Retinal pigment epithelial cell (primary cell): Measurements from ENCODE around the gene SLC35F4.

Experiments
- DNase-seq: peaks from one replicate; pipeline ENCODE4 v3.0.0-alpha.2; 2010; ENCODE audit warnings: low read depth
- H3K4me3 ChIP-seq: 2 replicates; pipeline ENCODE4 v1.5.1; 2011; ENCODE audit warnings: mild to moderate bottlenecking, low read length, control low read depth, moderate library complexity
- CTCF ChIP-seq: conservative IDR thresholded peaks from 2 replicates; pipeline ENCODE4 v1.5.1; 2011; ENCODE audit warnings: low read depth, low read length, control low read depth, inconsistent platforms

The SLC35F4 gene

GRCh38 chr14:57749267-57749666, 116.6 kb downstream of the SLC35F4 start:
- no peak overlapping the region for H3K4me3 ChIP-seq
- TF ChIP-seq CTCF: no peak
- peak; percentile 51 for DNase-seq

- TF ChIP-seq CTCF: no peak
- H3K4me3 ChIP-seq: no peak overlapping the region
- DNase-seq: no peak
These were observed 117.6 kb downstream of the SLC35F4 start for GRCh38 chr14:57748279-57748678.

GRCh38 chr14:57747036-57747435, 118.9 kb downstream of the SLC35F4 start:
- DNase-seq: peak; percentile 44
- no peak overlapping the region for H3K4me3 ChIP-seq
- no peak for TF ChIP-seq CTCF

GRCh38 chr14:57746563-57746962, 119.3 kb downstream of the SLC35F4 start:
- no peak for TF ChIP-seq CTCF
- no peak overlapping the region for H3K4me3 ChIP-seq
- DNase-seq: no peak

- TF ChIP-seq CTCF: no peak
- no peak overlapping the region for H3K4me3 ChIP-seq
- no peak for DNase-seq
These were observed 126.4 kb downstream of the SLC35F4 start for GRCh38 chr14:57739516-57739915.

GRCh38 chr14:57737598-57737997, 128.3 kb downstream of the SLC35F4 start:
- no peak for DNase-seq
- no peak overlapping the region for H3K4me3 ChIP-seq
- no peak for TF ChIP-seq CTCF

GRCh38 chr14:57736391-57736790, 129.5 kb downstream of the SLC35F4 start:
- TF ChIP-seq CTCF: no peak
- no peak for DNase-seq
- no peak overlapping the region for H3K4me3 ChIP-seq
